Testis (tissue), 3 donors: ENCODE data around the gene LGALS8. TPM values are rescaled to one million over a fixed set of nuclear protein-coding genes. Genes with fewer than 3 reads are reported as not detected.
"Not testable (repeated sequence)": the region's sequence is repeated elsewhere in the genome, so short reads cannot be mapped to it uniquely, and the experiment has no call there.

Source experiments
- DNase-seq: peaks from one replicate; pipeline ENCODE4 v3.0.0-alpha.2; 2019
- H3K27ac ChIP-seq, 2 donors: fragments of 200-600 bp; sonication (generic); one replicate each; pipeline ENCODE4 v1.5.1; 2019
- H3K27me3 ChIP-seq: fragments of 200-600 bp; sonication (generic); one replicate; pipeline ENCODE4 v1.5.1; 2019
- H3K36me3 ChIP-seq: fragments of 200-600 bp; sonication (generic); one replicate; pipeline ENCODE4 v1.5.1; 2017; ENCODE audit warnings: low read depth; ENCODE audit errors: missing control alignments
- H3K4me1 ChIP-seq: fragments of 200-600 bp; sonication (generic); one replicate; pipeline ENCODE4 v1.5.1; 2019
- H3K4me3 ChIP-seq, 2 donors: fragments of 200-600 bp; sonication (generic); one replicate each; pipeline ENCODE4 v1.5.1; 2017 to 2019
- H3K9me3 ChIP-seq: fragments of 200-600 bp; sonication (generic); one replicate; pipeline ENCODE4 v1.5.1; 2017
- CTCF ChIP-seq, 3 experiments: fragments of 450-650 bp in 2 of 3; fragments of 200-600 bp in 1 of 3; sonication (generic) in 1 of 3; IDR thresholded peaks; one replicate each; pipeline ENCODE4 v1.5.1; 2016 to 2019; ENCODE audit warnings: antibody characterized with exemption in 3 of 3, mild to moderate bottlenecking in 2 of 3, moderate library complexity in 1 of 3
- POLR2A ChIP-seq: fragments of 450-650 bp; IDR thresholded peaks from one replicate; pipeline ENCODE4 v1.6.1; 2017; ENCODE audit warnings: antibody characterized with exemption, mild to moderate bottlenecking, moderate library complexity
- WGBS, 2 donors: methylation state at CpG; one replicate each; pipeline ENCODE4 v1.1.5; 2018; 5-methylcytosine and 5-hydroxymethylcytosine counted together
- intact Hi-C: fragments of 100-400 bp; cut with DNase I; formaldehyde crosslinking; loops from one replicate; pipeline ENCODE4 v1.15.1; 2023; ENCODE audit warnings: low total_unique reads
- polyA plus RNA-seq: library from polyadenylated mRNA; stranded (reverse); fragments of 350-450 nt; fragmentation: Illumina TruSeq; extraction: RNeasy Lipid Tissue Mini Kit (QIAGEN cat#74804); gene quantifications from one replicate; pipeline ENCODE4 v1.2.3, GENCODE V29; 2014; ENCODE audit warnings: low read depth, low replicate concordance; ENCODE audit not compliant: insufficient read depth
- total RNA-seq, 2 donors: library from RNA; depleted of rRNA; stranded (reverse); fragments of >200 nt; gene quantifications; one replicate each; pipeline ENCODE4 v1.2.3, GENCODE V29; 2016

The LGALS8 gene
- total and polyA plus RNA-seq, 3 donors from 2014 or later = 114 to 122 (median 115) TPM

- no peaks in the 10 kb centered on the region for H3K4me1 ChIP-seq
- no peaks in the 10 kb centered on the region for H3K27me3 ChIP-seq
- no peak for DNase-seq
- H3K27ac ChIP-seq = no peak overlapping the region
- TF ChIP-seq CTCF (IDR thresholded peaks at IDR 0.05) (no peak), POLR2A (no peak)
- H3K36me3 ChIP-seq = no peaks in the 10 kb centered on the region
- intact Hi-C loops = no loop called here
- WGBS, 2 donors = 44 to 48% methylated on average over 2 of the region's 2 CpGs
- no peaks in the 10 kb centered on the region for H3K9me3 ChIP-seq
- no peak overlapping the region for H3K4me3 ChIP-seq
Observed at GRCh38 chr1:236576004-236576403, 52.2 kb downstream of the LGALS8 start.

- H3K36me3 ChIP-seq, H3K27me3 ChIP-seq, H3K4me1 ChIP-seq, H3K27ac ChIP-seq, DNase-seq, H3K4me3 ChIP-seq, H3K9me3 ChIP-seq, intact Hi-C loops: not testable (repeated sequence)
- WGBS, 2 donors = 79 to 89% methylated on average over 7 of the region's 7 CpGs
Observed at GRCh38 chr1:236577041-236577440, 53.3 kb downstream of the LGALS8 start.

GRCh38 chr1:236578661-236579060, 54.9 kb downstream of the LGALS8 start:
- intact Hi-C loops = no loop called here
- H3K9me3 ChIP-seq = no peaks in the 10 kb centered on the region
- no peak for TF ChIP-seq CTCF (IDR thresholded peaks at IDR 0.05)
- TF ChIP-seq POLR2A = no peak
- H3K4me1 ChIP-seq = no peaks in the 10 kb centered on the region
- no peak overlapping the region for H3K27ac ChIP-seq
- H3K27me3 ChIP-seq = no peaks in the 10 kb centered on the region
- 98% methylated on average over 3 of the region's 3 CpGs for WGBS, 2 donors
- no peak for DNase-seq
- H3K4me3 ChIP-seq = no peak overlapping the region
- H3K36me3 ChIP-seq = no peaks in the 10 kb centered on the region

GRCh38 chr1:236580404-236580803, 56.6 kb downstream of the LGALS8 start:
- H3K9me3 ChIP-seq, intact Hi-C loops, H3K36me3 ChIP-seq, H3K27me3 ChIP-seq, DNase-seq, H3K4me3 ChIP-seq, H3K4me1 ChIP-seq, H3K27ac ChIP-seq: not testable (repeated sequence)
- 90 to 92% methylated on average over 3 of the region's 3 CpGs for WGBS, 2 donors

GRCh38 chr1:236581528-236581927, 57.7 kb downstream of the LGALS8 start:
- TF ChIP-seq POLR2A = no peak
- TF ChIP-seq CTCF (IDR thresholded peaks at IDR 0.05) = no peak
- H3K36me3 ChIP-seq = no peaks in the 10 kb centered on the region
- no peak overlapping the region for H3K27ac ChIP-seq
- DNase-seq = no peak
- no peaks in the 10 kb centered on the region for H3K27me3 ChIP-seq
- no peaks in the 10 kb centered on the region for H3K4me1 ChIP-seq
- H3K9me3 ChIP-seq = no peaks in the 10 kb centered on the region
- intact Hi-C loops = no loop called here
- 86 to 92% methylated on average over 2 of the region's 2 CpGs for WGBS, 2 donors
- no peak overlapping the region for H3K4me3 ChIP-seq

GRCh38 chr1:236589531-236589930, 65.7 kb downstream of the LGALS8 start:
- intact Hi-C loops = no loop called here
- WGBS, 2 donors = 91 to 94% methylated on average over 4 of the region's 4 CpGs
- H3K4me1 ChIP-seq = no peaks in the 10 kb centered on the region
- no peaks in the 10 kb centered on the region for H3K9me3 ChIP-seq
- DNase-seq = no peak
- no peak for TF ChIP-seq POLR2A
- TF ChIP-seq CTCF (IDR thresholded peaks at IDR 0.05) = no peak
- no peaks in the 10 kb centered on the region for H3K27me3 ChIP-seq
- no peak overlapping the region for H3K4me3 ChIP-seq
- H3K27ac ChIP-seq = no peak overlapping the region
- no peaks in the 10 kb centered on the region for H3K36me3 ChIP-seq
